ENCODE data around the gene DGLUCY. TPM values are rescaled to one million over a fixed set of nuclear protein-coding genes. Genes with fewer than 3 reads are reported as not detected.

Gene DGLUCY
- total RNA-seq, 2 experiments from 2014 or later, result 52.3 to 59.3 TPM

- H3K9me3 Mint-ChIP-seq, result peaks cover 10% of the 10 kb centered on the region
- DNase-seq (peak; percentile 31), ATAC-seq (no peak)
- intact Hi-C loops (cut with micrococcal nuclease), result no loop called here
- H3K4me3 Mint-ChIP-seq, result peak overlapping the region; percentile 68
- ChIA-PET POLR2A (interaction anchor here (1.9 to 6.5 kb wide), 5 partner anchors 14 to 54 kb away, joined by 6 to 274 read pairs (median 13); partner anchors contain the start of gene GPR68), CTCF (interaction anchor here (1.2 to 5.4 kb wide), 2 partner anchors 9 to 13 kb away, joined by 4 to 58 read pairs; partner anchors contain the start of gene GPR68)
- peak overlapping the region; percentile 99 for H3K27ac Mint-ChIP-seq
- peaks cover 57% of the 10 kb centered on the region for H3K36me3 Mint-ChIP-seq (ENCODE audit: low read depth)
- TF ChIP-seq CTCF (IDR thresholded peaks at IDR 0.05), result no peak
- no peaks in the 10 kb centered on the region for H3K27me3 Mint-ChIP-seq
- peaks cover 74% of the 10 kb centered on the region for H3K4me1 Mint-ChIP-seq (ENCODE audit: low read depth)
Observed at GRCh38 chr14:91230397-91231035, 116.6 kb downstream of the DGLUCY start.

GRCh38 chr14:91231446-91231845, 117.6 kb downstream of the DGLUCY start:
- CTCF ChIA-PET, result no interaction called here
- Mint-ChIP-seq H3K4me1 (ENCODE audit: low read depth) (peaks cover 65% of the 10 kb centered on the region), H3K27me3 (no peaks in the 10 kb centered on the region), H3K27ac (peak overlapping the region; percentile 99), H3K4me3 (peak overlapping the region; percentile 68), H3K36me3 (ENCODE audit: low read depth) (peaks cover 53% of the 10 kb centered on the region), H3K9me3 (peaks cover 10% of the 10 kb centered on the region)
- DNase-seq, result no peak
- intact Hi-C loops (cut with micrococcal nuclease), result no loop called here
- no peak for ATAC-seq
- POLR2A ChIA-PET, result interaction anchor here (2.2 to 6.5 kb wide), 2 partner anchors 13 to 21 kb away, joined by 6 to 62 read pairs; partner anchors contain the start of gene GPR68
- TF ChIP-seq CTCF (IDR thresholded peaks at IDR 0.05), result no peak

- H3K27me3 Mint-ChIP-seq, result no peaks in the 10 kb centered on the region
- no peak overlapping the region for H3K4me3 Mint-ChIP-seq
- ChIA-PET CTCF (no interaction called here), POLR2A (interaction anchor here (6.5 kb wide), 1 partner anchor 12 kb away, joined by 62 read pairs; the partner anchor contains the start of gene GPR68)
- DNase-seq (no peak), ATAC-seq (no peak)
- peaks cover 10% of the 10 kb centered on the region for H3K9me3 Mint-ChIP-seq
- TF ChIP-seq CTCF (IDR thresholded peaks at IDR 0.05), result no peak
- H3K36me3 Mint-ChIP-seq (ENCODE audit: low read depth), result peaks cover 51% of the 10 kb centered on the region
- peak overlapping the region; percentile 99 for H3K27ac Mint-ChIP-seq
- intact Hi-C loops (cut with micrococcal nuclease), result no loop called here
- H3K4me1 Mint-ChIP-seq (ENCODE audit: low read depth), result peaks cover 58% of the 10 kb centered on the region
Observed at GRCh38 chr14:91232052-91232451, 118.2 kb downstream of the DGLUCY start.

GRCh38 chr14:91232603-91233002, 118.7 kb downstream of the DGLUCY start:
- TF ChIP-seq CTCF (IDR thresholded peaks at IDR 0.05), result no peak
- ATAC-seq, result no peak
- CTCF ChIA-PET, result no interaction called here
- Mint-ChIP-seq H3K36me3 (ENCODE audit: low read depth) (peaks cover 52% of the 10 kb centered on the region), H3K4me3 (no peak overlapping the region), H3K27me3 (no peaks in the 10 kb centered on the region), H3K27ac (peak overlapping the region; percentile 99), H3K9me3 (peaks cover 10% of the 10 kb centered on the region), H3K4me1 (ENCODE audit: low read depth) (peaks cover 56% of the 10 kb centered on the region)
- POLR2A ChIA-PET, result interaction anchor here (6.5 kb wide), 1 partner anchor 12 kb away, joined by 62 read pairs; the partner anchor contains the start of gene GPR68
- intact Hi-C loops (cut with micrococcal nuclease), result no loop called here
- DNase-seq, result no peak
